DND-41 (cell line): ENCODE results near the gene RIF1.

Source experiments
- EZH2 ChIP-seq: IDR thresholded peaks from 3 replicates; pipeline ENCODE4 v1.6.1; 2012; ENCODE audit warnings: borderline replicate concordance, low read depth, mild to moderate bottlenecking, moderate library complexity, low read length, inconsistent platforms; ENCODE audit not compliant: severe bottlenecking
- TF ChIP-seq, protein P1 (sequence below): IDR thresholded peaks from 2 replicates; pipeline ENCODE4 v1.5.1; 2012; ENCODE audit warnings: borderline replicate concordance, low read length, moderate library complexity, mild to moderate bottlenecking; ENCODE audit not compliant: poor library complexity, severe bottlenecking; ENCODE audit errors: extremely low read depth

DNA sequence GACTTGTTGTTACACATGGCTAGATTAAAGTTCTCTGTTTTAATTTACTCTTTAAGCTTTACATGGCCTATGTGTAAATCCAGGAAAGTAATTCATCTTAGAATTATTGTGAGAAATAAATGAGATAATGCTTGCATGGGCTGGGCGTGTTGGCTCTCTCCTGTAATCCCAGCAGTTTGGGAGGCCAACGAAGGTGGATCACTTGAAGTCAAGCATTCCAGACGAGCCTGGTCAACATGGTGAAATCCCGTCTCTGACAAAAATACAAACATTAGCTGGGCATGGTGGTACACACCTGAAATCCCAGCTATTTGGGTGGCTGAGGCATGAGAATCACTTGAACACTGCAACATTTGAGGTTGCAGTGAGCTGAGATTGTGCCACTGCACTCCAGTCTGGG is 4.3 kb upstream of the RIF1 start:
- TF ChIP-seq, protein P1, sequence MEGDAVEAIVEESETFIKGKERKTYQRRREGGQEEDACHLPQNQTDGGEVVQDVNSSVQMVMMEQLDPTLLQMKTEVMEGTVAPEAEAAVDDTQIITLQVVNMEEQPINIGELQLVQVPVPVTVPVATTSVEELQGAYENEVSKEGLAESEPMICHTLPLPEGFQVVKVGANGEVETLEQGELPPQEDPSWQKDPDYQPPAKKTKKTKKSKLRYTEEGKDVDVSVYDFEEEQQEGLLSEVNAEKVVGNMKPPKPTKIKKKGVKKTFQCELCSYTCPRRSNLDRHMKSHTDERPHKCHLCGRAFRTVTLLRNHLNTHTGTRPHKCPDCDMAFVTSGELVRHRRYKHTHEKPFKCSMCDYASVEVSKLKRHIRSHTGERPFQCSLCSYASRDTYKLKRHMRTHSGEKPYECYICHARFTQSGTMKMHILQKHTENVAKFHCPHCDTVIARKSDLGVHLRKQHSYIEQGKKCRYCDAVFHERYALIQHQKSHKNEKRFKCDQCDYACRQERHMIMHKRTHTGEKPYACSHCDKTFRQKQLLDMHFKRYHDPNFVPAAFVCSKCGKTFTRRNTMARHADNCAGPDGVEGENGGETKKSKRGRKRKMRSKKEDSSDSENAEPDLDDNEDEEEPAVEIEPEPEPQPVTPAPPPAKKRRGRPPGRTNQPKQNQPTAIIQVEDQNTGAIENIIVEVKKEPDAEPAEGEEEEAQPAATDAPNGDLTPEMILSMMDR: no peak
- TF ChIP-seq EZH2: no peak
